SIG-M5 treated with dmso at 0.1 percent for 504 hours (cell line): ENCODE measurements around the gene CEACAM20.
"Not testable (repeated sequence)": the region's sequence is repeated elsewhere in the genome, so short reads cannot be mapped to it uniquely, and the experiment has no call there.

Experiments
- DNase-seq: peaks from one replicate; lab custom pipeline; 2025; ENCODE audit not compliant: unreplicated experiment; lab: John Stamatoyannopoulos, UW

Gene CEACAM20

DNA sequence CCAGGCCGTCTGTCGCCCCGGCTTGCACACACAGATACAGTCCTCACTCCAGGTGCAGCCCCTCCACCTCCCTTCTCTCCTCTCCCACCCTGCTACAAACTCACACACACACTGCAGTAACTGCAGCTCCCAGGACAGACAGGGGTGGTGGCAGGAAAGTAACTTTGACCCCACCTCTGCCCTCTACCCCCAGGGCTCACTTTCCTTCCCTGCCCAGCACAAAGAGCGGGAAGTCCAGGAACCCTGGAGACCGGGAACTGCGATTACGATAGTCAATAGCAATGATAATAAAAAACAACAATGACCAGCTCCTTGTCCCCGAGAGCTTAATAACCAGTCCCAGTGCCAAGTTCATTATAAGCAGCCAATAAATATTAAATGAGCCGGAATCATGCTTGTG lies at the start of gene CEACAM20:
TSS of gene CEACAM20 (minus strand) at position 140 of the 400 bp plus-strand sequence. CDS start 166 bp downstream, outside the sequence.
- no peak for DNase-seq

- no peak for DNase-seq
Observed at GRCh38 chr19:44577566-44577874, 48.0 kb upstream of the CEACAM20 start.

DNA sequence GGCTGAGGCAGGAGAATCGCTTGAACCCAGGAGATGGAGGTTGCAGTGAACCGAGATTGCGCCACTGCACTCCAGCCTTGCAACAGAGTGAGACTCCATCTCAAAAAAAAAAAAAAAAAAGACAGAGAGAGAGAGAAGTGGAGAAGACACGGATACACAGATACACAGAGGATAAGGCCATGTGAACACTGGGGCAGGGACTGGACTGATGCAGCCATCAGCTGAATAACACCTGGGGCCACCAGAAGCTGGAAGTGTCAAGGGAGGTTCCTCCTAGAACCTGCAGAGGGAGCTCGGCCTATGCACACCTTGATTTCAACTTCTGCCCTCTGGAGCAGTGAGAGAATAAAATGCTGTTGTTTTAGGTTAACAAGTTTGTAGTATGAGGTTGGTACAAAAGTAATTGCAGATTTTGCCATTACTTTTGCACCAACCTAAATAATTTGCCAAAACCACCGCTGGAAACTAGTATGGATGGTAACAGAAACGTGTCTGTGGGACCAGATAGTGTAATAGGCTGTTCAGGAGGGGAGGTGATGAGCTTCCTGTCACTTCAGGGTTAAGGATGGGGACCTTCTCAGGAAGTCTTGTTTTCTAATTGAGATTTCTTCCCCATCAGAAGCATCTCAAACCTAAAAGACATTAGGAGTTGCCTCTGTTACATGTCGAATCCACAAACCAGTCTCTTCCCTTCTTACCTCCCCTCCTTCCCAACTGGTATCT lies 47.5 kb upstream of the CEACAM20 start:
- DNase-seq = peak; percentile 24

GRCh38 chr19:44575116-44575700 lies 45.7 kb upstream of the CEACAM20 start:
- no peak for DNase-seq

DNA sequence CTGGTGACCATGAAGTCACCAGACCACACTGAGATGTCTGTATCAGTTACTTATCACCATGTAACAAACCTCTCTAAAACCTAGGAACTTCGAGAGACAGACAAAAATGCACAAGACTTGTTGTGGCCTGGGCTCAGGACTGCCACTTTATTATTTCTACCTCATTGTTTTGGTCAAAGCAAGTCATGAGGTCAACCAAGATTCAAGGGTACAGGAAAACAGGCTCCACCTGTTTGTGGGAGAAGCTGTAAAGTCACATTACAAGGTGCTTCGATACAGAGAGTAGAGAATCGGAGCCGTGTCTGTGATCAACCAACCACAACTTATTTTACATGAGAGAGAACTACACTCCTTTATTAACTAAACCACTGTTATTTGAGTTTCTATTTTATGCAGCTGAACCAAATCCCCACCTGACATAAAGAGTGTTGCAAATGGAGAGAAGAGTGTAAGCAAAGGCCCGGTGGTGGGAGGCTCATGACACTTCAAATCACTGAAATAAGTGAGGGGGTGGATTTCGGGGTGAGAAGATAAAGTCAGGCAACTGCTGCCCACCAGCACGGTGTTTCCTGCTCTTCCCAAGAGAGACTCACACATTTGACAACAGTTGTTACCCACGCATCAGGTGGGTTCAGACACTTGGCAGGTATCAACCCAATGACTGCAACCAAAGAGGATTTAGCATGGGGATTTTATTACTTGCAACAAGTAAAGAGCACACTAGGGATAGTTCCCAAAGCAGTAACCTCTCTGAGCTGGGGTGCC lies 44.9 kb upstream of the CEACAM20 start:
- no peak for DNase-seq

- no peak for DNase-seq
Observed at GRCh38 chr19:44573627-44574026, 44.2 kb upstream of the CEACAM20 start.

- DNase-seq = no peak
Observed at GRCh38 chr19:44573183-44573582, 43.7 kb upstream of the CEACAM20 start.

GRCh38 chr19:44572581-44572900 lies 43.1 kb upstream of the CEACAM20 start:
- DNase-seq = no peak

GRCh38 chr19:44571830-44572580 lies 42.5 kb upstream of the CEACAM20 start:
- no peak for DNase-seq

GRCh38 chr19:44570984-44571684 lies 41.7 kb upstream of the CEACAM20 start:
- peak; percentile 77 for DNase-seq

DNA sequence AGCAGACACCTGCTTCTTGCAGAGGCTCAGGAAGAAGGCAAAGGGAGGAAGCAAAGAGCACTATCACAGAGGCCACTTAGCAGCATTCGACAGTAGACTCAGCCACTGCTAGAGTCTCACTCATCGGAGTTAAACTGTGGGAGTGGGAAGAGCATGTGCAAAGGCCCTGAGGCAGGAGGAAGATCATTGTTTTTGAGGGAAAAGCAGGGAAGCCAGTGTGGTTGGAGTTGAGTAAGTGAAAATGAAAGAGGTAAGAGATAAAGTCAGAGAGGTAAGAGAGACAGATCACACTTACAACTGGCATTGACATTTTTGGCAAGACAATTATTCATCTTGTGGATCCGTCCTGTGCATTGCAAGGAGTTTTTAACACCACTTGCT lies 41.1 kb upstream of the CEACAM20 start:
- no peak for DNase-seq

DNA sequence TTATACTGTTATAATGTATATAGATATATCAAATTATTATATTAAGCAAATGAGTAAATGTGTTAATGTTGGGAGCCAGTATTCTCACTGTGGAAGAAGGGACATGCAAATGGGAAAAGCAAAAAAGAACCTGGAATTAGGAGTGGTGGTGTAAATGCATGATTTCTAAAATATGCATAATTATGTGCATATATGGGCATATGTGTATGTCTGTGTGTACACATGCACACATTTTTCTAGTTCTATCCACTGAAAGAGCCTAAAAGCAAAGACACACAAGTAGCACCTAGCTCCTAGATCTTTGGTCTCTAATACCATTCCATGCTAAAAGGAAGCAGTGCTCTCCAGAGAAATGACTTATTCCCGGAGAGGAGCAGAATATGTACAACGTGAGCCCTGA lies 38.3 kb upstream of the CEACAM20 start:
- no peak for DNase-seq

GRCh38 chr19:44566984-44567383 lies 37.5 kb upstream of the CEACAM20 start:
- DNase-seq = no peak

DNA sequence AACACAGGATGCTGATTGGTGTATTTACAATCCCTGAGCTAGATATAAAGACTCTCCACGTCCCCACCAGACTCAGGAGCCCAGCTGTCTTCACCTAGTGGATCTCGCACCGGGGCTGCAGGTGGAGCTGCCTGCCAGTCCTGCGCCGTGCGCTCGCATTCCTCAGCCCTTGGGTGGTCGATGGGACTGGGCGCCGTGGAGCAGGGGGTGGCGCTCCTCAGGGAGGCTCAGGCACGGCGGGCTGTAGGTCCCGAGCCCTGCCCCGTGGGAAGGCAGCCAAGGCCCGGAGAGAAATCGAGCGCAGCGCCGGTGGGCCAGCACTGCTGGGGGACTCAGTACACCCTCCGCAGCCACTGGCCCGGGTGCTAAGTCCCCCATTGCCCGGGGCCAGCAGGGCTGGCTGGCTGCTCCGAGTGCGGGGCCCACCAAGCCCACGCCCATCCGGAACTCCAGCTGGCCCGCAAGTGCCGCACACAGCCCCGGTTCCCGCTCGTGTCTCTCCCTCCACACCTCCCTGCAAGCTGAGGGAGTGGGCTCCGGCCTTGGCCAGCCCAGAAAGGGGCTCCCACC lies 33.7 kb upstream of the CEACAM20 start:
- DNase-seq = not testable (repeated sequence)

GRCh38 chr19:44557933-44558332 lies 28.5 kb upstream of the CEACAM20 start:
- no peak for DNase-seq

DNA sequence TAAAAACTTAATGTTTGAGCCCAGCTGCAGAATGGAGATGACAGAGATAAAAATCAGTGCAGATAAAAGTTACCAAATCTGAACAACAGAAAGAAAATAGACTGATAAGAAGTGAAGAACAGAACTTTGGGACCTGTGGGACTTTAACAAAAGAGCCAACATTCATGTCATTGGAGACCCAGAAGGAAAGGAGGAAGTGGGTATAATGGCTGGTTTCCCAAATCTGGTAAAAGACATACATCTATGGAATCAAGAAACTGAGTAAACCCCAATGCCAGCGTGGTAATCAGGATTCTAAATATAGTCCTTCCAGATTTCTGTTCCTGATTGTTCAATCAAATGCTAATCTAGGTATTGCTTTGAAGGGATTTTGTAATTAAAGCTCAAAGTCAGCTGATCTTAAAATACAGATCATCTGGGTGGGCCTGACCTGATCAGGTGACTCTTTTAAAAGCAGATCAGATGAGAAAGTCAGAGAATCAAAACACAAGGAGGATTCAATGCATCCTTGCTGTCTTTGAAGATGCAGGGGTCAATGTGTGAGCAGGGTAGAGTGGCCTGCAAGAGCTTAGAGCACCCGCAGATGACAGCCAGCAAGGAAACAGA lies 25.3 kb upstream of the CEACAM20 start:
- DNase-seq = no peak

- DNase-seq = no peak
Observed at GRCh38 chr19:44553478-44554171, 24.1 kb upstream of the CEACAM20 start.

GRCh38 chr19:44552324-44552723 lies 22.8 kb upstream of the CEACAM20 start:
- no peak for DNase-seq

- no peak for DNase-seq
Observed at GRCh38 chr19:44551850-44552249, 22.4 kb upstream of the CEACAM20 start.

GRCh38 chr19:44550976-44551375 lies 21.5 kb upstream of the CEACAM20 start:
- not testable (repeated sequence) for DNase-seq
